ENCODE data around the gene CORO6.

CORO6 gene

GRCh38 chr17:29567554-29568330 lies 55.0 kb downstream of the CORO6 start:
- peak overlapping the region; percentile 87 for H3K9ac ChIP-seq (ENCODE audit: low read depth, low read length, poor library complexity, severe bottlenecking)
- peaks cover 16% of the 10 kb centered on the region for H4K20me1 ChIP-seq (ENCODE audit: insufficient read depth, low read length, poor library complexity, severe bottlenecking)
- H3K36me3 ChIP-seq (ENCODE audit: insufficient read depth, low read length), result no peaks in the 10 kb centered on the region
- peak overlapping the region; percentile 67 for H3K4me2 ChIP-seq (ENCODE audit: low read depth, low read length, poor library complexity, severe bottlenecking)
- H3K4me1 ChIP-seq (ENCODE audit: insufficient read depth, low read length, poor library complexity, severe bottlenecking), result peaks cover 17% of the 10 kb centered on the region
- H3F3A ChIP-seq (ENCODE audit: low read depth), result 0 out of 2 replicates have a peak, but pooled peaks cover 3% of the 10 kb centered on the region
- peak overlapping the region; percentile 80 for H2AFZ ChIP-seq (ENCODE audit: low read length)
- no peaks in the 10 kb centered on the region for H3K9me2 ChIP-seq (replicated peaks; ENCODE audit: low read depth, low read length)
- H3K9me3 ChIP-seq (ENCODE audit: insufficient read depth, low read depth, low read length), result no peaks in the 10 kb centered on the region
- H3K27me3 ChIP-seq (ENCODE audit: insufficient read depth, low read length, poor library complexity, severe bottlenecking), result no peaks in the 10 kb centered on the region
- H3K79me2 ChIP-seq (ENCODE audit: insufficient read depth, low read length), result peaks cover 25% of the 10 kb centered on the region; the same call in 1 of the 2 replicates
- no peak for TF ChIP-seq EZH2phosphoT487 (IDR thresholded peaks at IDR 0.05; ENCODE audit: borderline replicate concordance)
- TF ChIP-seq CTCF (conservative IDR thresholded peaks at IDR 0.05; ENCODE audit: low read length), result peak; percentile 30; the same call in 1 of the 2 replicates
- peak overlapping the region; percentile 85 for H3K4me3 ChIP-seq (ENCODE audit: low read length, poor library complexity, severe bottlenecking)

- Histone ChIP-seq H3K9me3 (ENCODE audit: insufficient read depth, low read depth, low read length) (no peaks in the 10 kb centered on the region), H3K36me3 (ENCODE audit: insufficient read depth, low read length) (no peaks in the 10 kb centered on the region), H2AFZ (ENCODE audit: low read length) (peak overlapping the region; percentile 60), H3K9ac (ENCODE audit: low read depth, low read length, poor library complexity, severe bottlenecking) (peak overlapping the region; percentile 87), H4K20me1 (ENCODE audit: insufficient read depth, low read length, poor library complexity, severe bottlenecking) (peaks cover 16% of the 10 kb centered on the region), H3K9me2 (replicated peaks; ENCODE audit: low read depth, low read length) (no peaks in the 10 kb centered on the region), H3K27me3 (ENCODE audit: insufficient read depth, low read length, poor library complexity, severe bottlenecking) (no peaks in the 10 kb centered on the region), H3K4me1 (ENCODE audit: insufficient read depth, low read length, poor library complexity, severe bottlenecking) (peaks cover 17% of the 10 kb centered on the region), H3K4me3 (ENCODE audit: low read length, poor library complexity, severe bottlenecking) (peak overlapping the region; percentile 85), H3K4me2 (ENCODE audit: low read depth, low read length, poor library complexity, severe bottlenecking) (peak overlapping the region; percentile 67), H3K79me2 (ENCODE audit: insufficient read depth, low read length) (peaks cover 25% of the 10 kb centered on the region; the same call in 1 of the 2 replicates), H3F3A (ENCODE audit: low read depth) (0 out of 2 replicates have a peak, but pooled peaks cover 3% of the 10 kb centered on the region)
- TF ChIP-seq EZH2phosphoT487 (IDR thresholded peaks at IDR 0.05; ENCODE audit: borderline replicate concordance) (no peak), CTCF (conservative IDR thresholded peaks at IDR 0.05; ENCODE audit: low read length) (no peak)
Observed at GRCh38 chr17:29567304-29567553, 55.5 kb downstream of the CORO6 start.

- H3K9me2 ChIP-seq (replicated peaks; ENCODE audit: low read depth, low read length), result no peaks in the 10 kb centered on the region
- H3F3A ChIP-seq (ENCODE audit: low read depth), result 0 out of 2 replicates have a peak, but pooled peaks cover 3% of the 10 kb centered on the region
- H3K79me2 ChIP-seq (ENCODE audit: insufficient read depth, low read length), result peaks cover 25% of the 10 kb centered on the region; the same call in 1 of the 2 replicates
- H3K9ac ChIP-seq (ENCODE audit: low read depth, low read length, poor library complexity, severe bottlenecking), result peak within 1 kb of the TSS; percentile 87
- peak within 1 kb of the TSS; percentile 60 for H2AFZ ChIP-seq (ENCODE audit: low read length)
- H3K27me3 ChIP-seq (ENCODE audit: insufficient read depth, low read length, poor library complexity, severe bottlenecking), result no peaks in the 10 kb centered on the region
- TF ChIP-seq EZH2phosphoT487 (IDR thresholded peaks at IDR 0.05; ENCODE audit: borderline replicate concordance) (no peak), CTCF (conservative IDR thresholded peaks at IDR 0.05; ENCODE audit: low read length) (no peak)
- H3K4me3 ChIP-seq (ENCODE audit: low read length, poor library complexity, severe bottlenecking), result peak within 1 kb of the TSS; percentile 85
- H3K9me3 ChIP-seq (ENCODE audit: insufficient read depth, low read depth, low read length), result no peaks in the 10 kb centered on the region
- H3K4me2 ChIP-seq (ENCODE audit: low read depth, low read length, poor library complexity, severe bottlenecking), result peak within 1 kb of the TSS; percentile 67
- peaks cover 17% of the 10 kb centered on the region for H3K4me1 ChIP-seq (ENCODE audit: insufficient read depth, low read length, poor library complexity, severe bottlenecking)
- H3K36me3 ChIP-seq (ENCODE audit: insufficient read depth, low read length), result no peaks in the 10 kb centered on the region
- H4K20me1 ChIP-seq (ENCODE audit: insufficient read depth, low read length, poor library complexity, severe bottlenecking), result peaks cover 16% of the 10 kb centered on the region
Observed at GRCh38 chr17:29566473-29567303, 56.0 kb downstream of the CORO6 start, which contains the start of gene ABHD15. Gene ABHD15 (minus strand): TSS chr17:29567037. CDS start chr17:29566966, 71 bp downstream.

Data from Loucy (cell line).